GM23248 (cell line): ENCODE results near the gene IFIH1. TPM values are rescaled to one million over a fixed set of nuclear protein-coding genes. Genes with fewer than 3 reads are reported as not detected.

Experiments
- DNase-seq: peaks from one replicate; pipeline ENCODE4 v3.0.0-alpha.2; 2015
- H2AFZ ChIP-seq: fragments of 200-600 bp; sonication (generic); 2 replicates; pipeline ENCODE4 v1.6.1; 2016; ENCODE audit warnings: antibody characterized with exemption
- H3F3A ChIP-seq: fragments of 200-600 bp; sonication (generic); 2 replicates; pipeline ENCODE4 v1.6.1; 2016; ENCODE audit warnings: mild to moderate bottlenecking, antibody characterized with exemption, mixed run types; ENCODE audit not compliant: insufficient read depth
- H3K27ac ChIP-seq: fragments of 200-600 bp; sonication (generic); 2 replicates; pipeline ENCODE4 v1.5.1; 2016; ENCODE audit warnings: mild to moderate bottlenecking
- H3K27me3 ChIP-seq: fragments of 200-600 bp; sonication (generic); replicated peaks from 2 replicates; pipeline ENCODE4 v1.6.1; 2016; ENCODE audit warnings: mild to moderate bottlenecking; ENCODE audit not compliant: insufficient read depth
- H3K36me3 ChIP-seq: fragments of 200-600 bp; sonication (generic); 2 replicates; pipeline ENCODE4 v1.6.1; 2016; ENCODE audit warnings: low read depth, mild to moderate bottlenecking
- H3K4me1 ChIP-seq: fragments of 200-600 bp; sonication (generic); 2 replicates; pipeline ENCODE4 v1.6.1; 2016; ENCODE audit warnings: mild to moderate bottlenecking; ENCODE audit not compliant: insufficient read depth
- H3K4me2 ChIP-seq: fragments of 200-600 bp; sonication (generic); one replicate; pipeline ENCODE4 v1.6.1; 2016; ENCODE audit warnings: mild to moderate bottlenecking; ENCODE audit not compliant: unreplicated experiment
- H3K4me3 ChIP-seq: fragments of 200-600 bp; sonication (generic); 2 replicates; pipeline ENCODE4 v1.5.1; 2016; ENCODE audit warnings: mild to moderate bottlenecking
- H3K79me2 ChIP-seq: fragments of 200-600 bp; sonication (generic); 2 replicates; pipeline ENCODE4 v1.6.1; 2016; ENCODE audit warnings: mild to moderate bottlenecking; ENCODE audit not compliant: insufficient read depth
- H3K9ac ChIP-seq: fragments of 200-600 bp; sonication (generic); 2 replicates; pipeline ENCODE4 v1.6.1; 2016; ENCODE audit warnings: mild to moderate bottlenecking
- H3K9me2 ChIP-seq: fragments of 200-600 bp; sonication (generic); 2 replicates; pipeline ENCODE4 v1.6.1; 2016; ENCODE audit warnings: mixed run types, mild to moderate bottlenecking, moderate library complexity; ENCODE audit not compliant: insufficient read depth
- H3K9me3 ChIP-seq: fragments of 200-600 bp; sonication (generic); one replicate; pipeline ENCODE4 v1.6.1; 2017; ENCODE audit warnings: low read depth
- H4K20me1 ChIP-seq: fragments of 200-600 bp; sonication (generic); 2 replicates; pipeline ENCODE4 v1.6.0; 2016; ENCODE audit not compliant: insufficient read depth
- EZH2 ChIP-seq: fragments of 200-600 bp; sonication (generic); IDR thresholded peaks from 2 replicates; pipeline ENCODE4 v1.6.1; 2018; ENCODE audit warnings: antibody characterized with exemption, mild to moderate bottlenecking; ENCODE audit not compliant: insufficient read depth, poor library complexity, severe bottlenecking
- EZH2phosphoT487 ChIP-seq: fragments of 200-600 bp; sonication (generic); IDR thresholded peaks from 2 replicates; pipeline ENCODE4 v1.6.1; 2018; ENCODE audit warnings: antibody characterized with exemption, moderate library complexity, mild to moderate bottlenecking, low read depth; ENCODE audit not compliant: insufficient read depth
- WGBS, 2 experiments: methylation state at CpG; one replicate each; pipeline ENCODE4 v1.1.6; 2015 to 2017; ENCODE audit warnings: low lambda C conversion rate in 2 of 2, low coverage in 1 of 2; ENCODE audit errors: missing lambda C conversion rate in 2 of 2; 5-methylcytosine and 5-hydroxymethylcytosine counted together
- in situ Hi-C: fragments of 300-500 bp; cut with MboI; formaldehyde crosslinking; loops from 2 replicates; pipeline ENCODE4 v1.15.0; 2020
- polyA plus RNA-seq: library from polyadenylated mRNA; unstranded; fragments of >200 nt; fragmentation: Nextera tagmentation; extraction: Ambion mirVana; gene quantifications from 2 replicates; pipeline ENCODE4 v1.2.1, GENCODE V29; 2016
- total RNA-seq: library from RNA; depleted of rRNA; stranded (reverse); fragments of >200 nt; shearing (Covaris generic); gene quantifications from 2 replicates; pipeline ENCODE4 v1.2.3, GENCODE V29; 2014

Gene IFIH1
- total and polyA plus RNA-seq, 2 experiments from 2014 or later, result 1.3 to 1.6 TPM

GRCh38 chr2:162293122-162293786, 25.2 kb downstream of the IFIH1 start:
- Histone ChIP-seq H3K27me3 (no peaks in the 10 kb centered on the region), H3K36me3 (no peaks in the 10 kb centered on the region), H3K4me2 (peak overlapping the region; percentile 37), H3K4me1 (peaks cover 21% of the 10 kb centered on the region), H3K79me2 (no peaks in the 10 kb centered on the region), H3K9me2 (no peaks in the 10 kb centered on the region), H3F3A (no peaks in the 10 kb centered on the region), H3K4me3 (no peak overlapping the region), H3K27ac (no peak overlapping the region), H3K9ac (no peak overlapping the region), H2AFZ (no peak overlapping the region), H3K9me3 (no peaks in the 10 kb centered on the region), H4K20me1 (no peaks in the 10 kb centered on the region)
- peak; percentile 72 for DNase-seq
- TF ChIP-seq EZH2, result no peak
- no peak for TF ChIP-seq EZH2phosphoT487
- in situ Hi-C loops, result no loop called here
- 7 to 8% methylated on average over 2 of the region's 2 CpGs for WGBS, 2 experiments

- Histone ChIP-seq H3K27ac (no peak overlapping the region), H4K20me1 (no peaks in the 10 kb centered on the region), H3K4me1 (peaks cover 16% of the 10 kb centered on the region), H3F3A (no peaks in the 10 kb centered on the region), H3K79me2 (no peaks in the 10 kb centered on the region), H3K36me3 (no peaks in the 10 kb centered on the region), H3K9me2 (no peaks in the 10 kb centered on the region), H3K27me3 (no peaks in the 10 kb centered on the region), H3K9me3 (no peaks in the 10 kb centered on the region), H3K4me3 (no peak overlapping the region), H3K9ac (no peak overlapping the region), H3K4me2 (no peak overlapping the region), H2AFZ (no peak overlapping the region)
- 95 to 98% methylated on average over 3 of the region's 3 CpGs for WGBS, 2 experiments
- no peak for TF ChIP-seq EZH2
- TF ChIP-seq EZH2phosphoT487, result no peak
- no peak for DNase-seq
- in situ Hi-C loops, result no loop called here
Measured at GRCh38 chr2:162291748-162292147, 26.7 kb downstream of the IFIH1 start.

- no peaks in the 10 kb centered on the region for H3K79me2 ChIP-seq
- no peak overlapping the region for H3K27ac ChIP-seq
- H3K9me2 ChIP-seq, result no peaks in the 10 kb centered on the region
- 0 out of 2 replicates have a peak, but pooled peaks cover 10% of the 10 kb centered on the region for H3F3A ChIP-seq
- in situ Hi-C loops, result no loop called here
- TF ChIP-seq EZH2phosphoT487, result no peak
- TF ChIP-seq EZH2, result no peak
- H3K9ac ChIP-seq, result no peak overlapping the region
- no peaks in the 10 kb centered on the region for H3K27me3 ChIP-seq
- peak overlapping the region; percentile 43; the same call in 1 of the 2 replicates for H2AFZ ChIP-seq
- H3K4me3 ChIP-seq, result no peak overlapping the region
- H3K36me3 ChIP-seq, result no peaks in the 10 kb centered on the region
- no peaks in the 10 kb centered on the region for H3K9me3 ChIP-seq
- WGBS, 2 experiments, result 49 to 51% methylated on average over 4 of the region's 4 CpGs
- no peaks in the 10 kb centered on the region for H4K20me1 ChIP-seq
- H3K4me2 ChIP-seq, result no peak overlapping the region
- H3K4me1 ChIP-seq, result peaks cover 10% of the 10 kb centered on the region
- DNase-seq, result peak; percentile 34
Measured at GRCh38 chr2:162282765-162283425, 35.6 kb downstream of the IFIH1 start.

- no peak overlapping the region for H3K4me3 ChIP-seq
- H3F3A ChIP-seq, result 0 out of 2 replicates have a peak, but pooled peaks cover 10% of the 10 kb centered on the region
- 91 to 94% methylated on average over 1 of the region's 1 CpG for WGBS, 2 experiments
- H3K9me3 ChIP-seq, result no peaks in the 10 kb centered on the region
- H4K20me1 ChIP-seq, result no peaks in the 10 kb centered on the region
- H3K9me2 ChIP-seq, result no peaks in the 10 kb centered on the region
- no peak for DNase-seq
- no peak overlapping the region for H3K4me2 ChIP-seq
- in situ Hi-C loops, result no loop called here
- TF ChIP-seq EZH2 (no peak), EZH2phosphoT487 (no peak)
- H3K4me1 ChIP-seq, result peaks cover 10% of the 10 kb centered on the region
- no peak overlapping the region for H3K27ac ChIP-seq
- H3K9ac ChIP-seq, result no peak overlapping the region
- H3K36me3 ChIP-seq, result no peaks in the 10 kb centered on the region
- H3K79me2 ChIP-seq, result no peaks in the 10 kb centered on the region
- H2AFZ ChIP-seq, result no peak overlapping the region
- H3K27me3 ChIP-seq, result no peaks in the 10 kb centered on the region
Measured at GRCh38 chr2:162280654-162281053, 37.8 kb downstream of the IFIH1 start.
